Gastrocnemius medialis (tissue), 4 donors: ENCODE results near the gene UBQLN3. TPM values are rescaled to one million over a fixed set of nuclear protein-coding genes. Genes with fewer than 3 reads are reported as not detected.

Experiments
- ATAC-seq, 2 donors: fragments of 150-250 bp; one replicate each; pipeline ENCODE4 v1.9.1; 2016
- DNase-seq, 2 donors: peaks; one replicate each; pipeline ENCODE4 v3.0.0-alpha.2; 2019
- H3K27ac ChIP-seq, 4 donors: fragments of 200-600 bp; sonication (generic); 1 replicate in 1 of 4; 2 replicates in 3 of 4; pipeline ENCODE4 v1.5.1; 2016 to 2018; ENCODE audit warnings: mild to moderate bottlenecking in 2 of 4, moderate library complexity in 1 of 4
- H3K27me3 ChIP-seq, 3 donors: fragments of 200-600 bp; sonication (generic) in 2 of 3; 1 replicate in 1 of 3; 2 replicates in 2 of 3; pipeline versions ENCODE4 v1.5.1 to v1.6.0; 2016 to 2019; ENCODE audit warnings: mild to moderate bottlenecking in 1 of 3, moderate library complexity in 1 of 3
- H3K36me3 ChIP-seq, 2 donors: fragments of 200-600 bp; sonication (generic) in 1 of 2; one replicate each; pipeline ENCODE4 v1.5.1; 2017 to 2018
- H3K4me1 ChIP-seq, 2 donors: fragments of 200-600 bp; sonication (generic) in 1 of 2; one replicate each; pipeline ENCODE4 v1.5.1; 2016 to 2017; ENCODE audit warnings: mild to moderate bottlenecking in 2 of 2
- H3K4me3 ChIP-seq, 4 donors: fragments of 200-600 bp; sonication (generic) in 3 of 4; 1 replicate in 1 of 4; 2 replicates in 3 of 4; pipeline ENCODE4 v1.5.1; 2016 to 2019; ENCODE audit warnings: mild to moderate bottlenecking in 2 of 4
- H3K9me3 ChIP-seq, 3 donors: fragments of 200-600 bp; sonication (generic) in 2 of 3; 1 replicate in 1 of 3; 2 replicates in 2 of 3; pipeline ENCODE4 v1.5.1; 2016 to 2019
- POLR2A ChIP-seq, 2 donors: fragments of 450-650 bp; IDR thresholded peaks; one replicate each; pipeline ENCODE4 v1.6.1; 2017; ENCODE audit warnings: antibody characterized with exemption in 2 of 2, mild to moderate bottlenecking in 2 of 2, moderate library complexity in 2 of 2
- in situ Hi-C, 4 donors: fragments of 200-750 bp; cut with MboI; loops; one replicate each; pipeline versions ENCODE4 v1.15.0 to v1.8.0; 2017; ENCODE audit warnings: low sequenced_read_pairs in 4 of 4
- intact Hi-C: fragments of 100-400 bp; cut with DNase I; formaldehyde crosslinking; loops from one replicate; pipeline ENCODE4 v1.15.1; 2023; ENCODE audit warnings: low total_unique reads
- total RNA-seq, 4 donors: library from RNA; depleted of rRNA; stranded (reverse); fragments of >200 nt; gene quantifications; one replicate each; pipeline versions ENCODE4 v1.1.0 to v1.2.3, GENCODE V29; 2016
- TF ChIP-seq, protein P1 (sequence below), 5 experiments: fragments of 450-650 bp in 3 of 5; fragments of 200-600 bp in 2 of 5; sonication (generic) in 2 of 5; IDR thresholded peaks in 4 of 5; conservative IDR thresholded peaks in 1 of 5; 1 replicate in 4 of 5; 2 replicates in 1 of 5; pipeline ENCODE4 v1.5.1; 2016 to 2019; ENCODE audit warnings: antibody characterized with exemption in 5 of 5, mild to moderate bottlenecking in 3 of 5, moderate library complexity in 3 of 5

The UBQLN3 gene
- total RNA-seq, 4 donors from 2014 or later: not detected

DNA sequence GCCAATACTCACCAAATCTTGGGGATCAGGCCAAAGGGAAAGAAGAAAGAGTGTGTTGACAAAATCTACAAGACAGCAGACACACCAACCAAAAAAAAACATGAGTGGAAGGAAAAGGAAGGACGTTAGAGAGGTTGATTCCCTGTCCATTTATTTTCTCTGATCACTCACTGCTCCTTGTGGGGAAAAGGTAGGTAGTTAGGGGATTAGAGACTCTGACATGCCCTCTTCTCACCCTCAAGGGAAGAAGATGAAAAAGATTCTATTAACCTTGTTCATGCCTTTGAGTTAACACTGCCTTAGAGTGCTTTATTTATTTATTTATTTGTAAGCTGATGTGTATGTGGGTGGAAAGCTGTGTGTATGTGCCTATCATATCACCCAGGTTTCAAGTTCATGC is 38.7 kb upstream of the UBQLN3 start, which contains the start of gene OR52H1:
Gene OR52H1 (minus strand): TSS at position 101 of the 400 bp plus-strand sequence. CDS start 3,035 bp downstream, outside the sequence.
- no peak within 1 kb of the TSS for H3K27ac ChIP-seq
- ATAC-seq: no peak
- H3K27me3 ChIP-seq: no peaks in the 10 kb centered on the region
- no peak within 1 kb of the TSS for H3K4me3 ChIP-seq
- in situ Hi-C loops (no loop called here), intact Hi-C loops (no loop called here)
- no peak for DNase-seq
- H3K4me1 ChIP-seq: no peaks in the 10 kb centered on the region
- no peaks in the 10 kb centered on the region for H3K9me3 ChIP-seq
- no peaks in the 10 kb centered on the region for H3K36me3 ChIP-seq
- TF ChIP-seq POLR2A (IDR thresholded peaks at IDR 0.05): no peak
- TF ChIP-seq, protein P1, sequence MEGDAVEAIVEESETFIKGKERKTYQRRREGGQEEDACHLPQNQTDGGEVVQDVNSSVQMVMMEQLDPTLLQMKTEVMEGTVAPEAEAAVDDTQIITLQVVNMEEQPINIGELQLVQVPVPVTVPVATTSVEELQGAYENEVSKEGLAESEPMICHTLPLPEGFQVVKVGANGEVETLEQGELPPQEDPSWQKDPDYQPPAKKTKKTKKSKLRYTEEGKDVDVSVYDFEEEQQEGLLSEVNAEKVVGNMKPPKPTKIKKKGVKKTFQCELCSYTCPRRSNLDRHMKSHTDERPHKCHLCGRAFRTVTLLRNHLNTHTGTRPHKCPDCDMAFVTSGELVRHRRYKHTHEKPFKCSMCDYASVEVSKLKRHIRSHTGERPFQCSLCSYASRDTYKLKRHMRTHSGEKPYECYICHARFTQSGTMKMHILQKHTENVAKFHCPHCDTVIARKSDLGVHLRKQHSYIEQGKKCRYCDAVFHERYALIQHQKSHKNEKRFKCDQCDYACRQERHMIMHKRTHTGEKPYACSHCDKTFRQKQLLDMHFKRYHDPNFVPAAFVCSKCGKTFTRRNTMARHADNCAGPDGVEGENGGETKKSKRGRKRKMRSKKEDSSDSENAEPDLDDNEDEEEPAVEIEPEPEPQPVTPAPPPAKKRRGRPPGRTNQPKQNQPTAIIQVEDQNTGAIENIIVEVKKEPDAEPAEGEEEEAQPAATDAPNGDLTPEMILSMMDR (IDR thresholded peaks at IDR 0.05 in 4 of 5, conservative IDR thresholded peaks at IDR 0.05 in 1 of 5): no peak

DNA sequence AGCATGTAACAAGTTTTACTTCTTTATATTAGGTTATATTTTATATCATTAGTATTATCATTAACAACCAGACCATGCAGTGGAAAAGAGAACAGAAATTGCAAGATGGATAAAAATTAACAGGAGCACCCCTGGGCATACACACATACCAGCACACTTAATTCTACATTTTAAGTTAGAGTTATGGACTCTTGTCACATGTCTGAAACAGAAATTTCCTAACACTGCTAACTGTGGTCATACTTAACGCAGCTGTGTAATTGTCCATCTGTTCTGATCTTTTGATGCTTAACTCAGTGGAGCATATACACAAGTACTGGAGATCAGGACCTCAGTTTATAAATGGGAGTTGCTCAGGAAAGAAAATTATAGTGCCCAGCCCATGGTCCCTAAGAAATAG is 38.2 kb upstream of the UBQLN3 start:
- no peaks in the 10 kb centered on the region for H3K36me3 ChIP-seq
- in situ Hi-C loops (no loop called here), intact Hi-C loops (no loop called here)
- no peaks in the 10 kb centered on the region for H3K9me3 ChIP-seq
- TF ChIP-seq POLR2A (IDR thresholded peaks at IDR 0.05): no peak
- TF ChIP-seq, protein P1 (IDR thresholded peaks at IDR 0.05 in 4 of 5, conservative IDR thresholded peaks at IDR 0.05 in 1 of 5): no peak
- no peaks in the 10 kb centered on the region for H3K4me1 ChIP-seq
- no peak overlapping the region for H3K27ac ChIP-seq
- no peaks in the 10 kb centered on the region for H3K27me3 ChIP-seq
- DNase-seq: no peak
- H3K4me3 ChIP-seq: no peak overlapping the region
- no peak for ATAC-seq

DNA sequence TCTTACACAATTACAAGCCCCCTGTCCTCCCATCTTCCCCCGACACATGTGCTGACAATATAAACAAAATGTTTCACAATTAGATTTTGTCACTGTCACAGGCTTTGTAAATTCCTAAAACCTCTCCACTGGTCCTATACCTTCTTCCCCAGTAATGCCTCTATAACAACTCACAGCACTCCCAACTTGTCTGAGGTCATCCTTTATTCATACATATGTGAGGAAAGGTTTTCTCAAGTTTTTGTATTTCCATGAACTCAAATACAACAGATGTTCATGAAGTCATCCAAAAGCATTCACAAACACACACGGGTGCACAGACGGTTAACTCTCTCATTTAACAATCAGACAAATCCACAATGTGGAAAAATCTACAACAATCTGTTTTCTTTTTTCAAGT is 36.7 kb upstream of the UBQLN3 start:
- H3K4me1 ChIP-seq: no peaks in the 10 kb centered on the region
- in situ Hi-C loops: no loop called here
- no peaks in the 10 kb centered on the region for H3K36me3 ChIP-seq
- no peak for DNase-seq
- no peaks in the 10 kb centered on the region for H3K27me3 ChIP-seq
- no peak overlapping the region for H3K27ac ChIP-seq
- H3K9me3 ChIP-seq: no peaks in the 10 kb centered on the region
- no peak overlapping the region for H3K4me3 ChIP-seq
- intact Hi-C loops: no loop called here
- ATAC-seq: no peak
- TF ChIP-seq, protein P1 (IDR thresholded peaks at IDR 0.05 in 4 of 5, conservative IDR thresholded peaks at IDR 0.05 in 1 of 5): no peak
- no peak for TF ChIP-seq POLR2A (IDR thresholded peaks at IDR 0.05)

DNA sequence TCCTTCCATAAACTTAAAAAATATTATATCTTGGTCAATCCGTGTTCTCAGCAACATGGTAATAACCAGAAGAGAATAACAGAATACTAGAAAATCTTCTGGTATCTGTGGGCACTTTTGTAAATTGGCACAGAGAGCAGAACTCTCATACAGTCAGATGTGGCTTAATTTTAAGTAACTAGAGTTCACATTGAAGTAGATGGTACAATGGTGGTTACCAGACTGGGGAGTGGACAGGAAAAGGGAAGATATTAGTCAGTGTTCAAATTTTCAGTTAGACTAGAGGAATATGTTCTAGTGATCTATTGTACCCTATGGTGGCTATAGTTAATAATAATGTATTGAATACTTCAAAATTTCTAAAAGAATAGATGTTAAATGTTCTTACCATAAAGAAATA is 31.7 kb upstream of the UBQLN3 start:
- Histone ChIP-seq H3K36me3 (no peaks in the 10 kb centered on the region), H3K4me1 (no peaks in the 10 kb centered on the region), H3K4me3 (no peak overlapping the region), H3K27ac (no peak overlapping the region), H3K27me3 (no peaks in the 10 kb centered on the region), H3K9me3 (no peaks in the 10 kb centered on the region)
- intact Hi-C loops (no loop called here), in situ Hi-C loops (no loop called here)
- ATAC-seq (no peak), DNase-seq (no peak)
- no peak for TF ChIP-seq POLR2A (IDR thresholded peaks at IDR 0.05)
- TF ChIP-seq, protein P1 (IDR thresholded peaks at IDR 0.05 in 4 of 5, conservative IDR thresholded peaks at IDR 0.05 in 1 of 5): no peak

DNA sequence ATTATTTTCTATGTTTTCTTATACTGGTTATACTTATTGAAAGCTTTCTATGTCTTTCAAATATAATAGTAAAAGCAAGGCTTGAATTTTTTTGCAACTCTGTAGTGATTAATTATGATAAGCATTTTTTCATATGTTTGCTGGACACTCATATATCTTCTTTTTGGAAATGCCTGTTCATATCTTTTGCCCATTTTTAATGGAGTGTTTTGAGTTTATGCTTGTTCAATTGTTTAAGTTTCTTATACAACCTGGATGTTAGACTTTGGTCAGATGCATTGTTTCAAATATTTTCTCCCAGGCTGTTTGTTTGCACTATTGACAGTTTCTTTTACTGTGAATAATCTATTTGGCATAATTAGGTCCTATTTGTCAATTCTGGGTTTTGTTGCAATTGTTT is 26.7 kb upstream of the UBQLN3 start:
- ATAC-seq (no peak), DNase-seq (no peak)
- Histone ChIP-seq H3K9me3 (no peaks in the 10 kb centered on the region), H3K36me3 (no peaks in the 10 kb centered on the region), H3K27ac (no peak overlapping the region), H3K4me3 (no peak overlapping the region), H3K4me1 (no peaks in the 10 kb centered on the region), H3K27me3 (no peaks in the 10 kb centered on the region)
- intact Hi-C loops: no loop called here
- in situ Hi-C loops: no loop called here
- TF ChIP-seq, protein P1 (IDR thresholded peaks at IDR 0.05 in 4 of 5, conservative IDR thresholded peaks at IDR 0.05 in 1 of 5): no peak
- no peak for TF ChIP-seq POLR2A (IDR thresholded peaks at IDR 0.05)
